ENCODE measurements around the gene ATG4A. TPM values are rescaled to one million over a fixed set of nuclear protein-coding genes. Genes with fewer than 3 reads are reported as not detected.

The ATG4A gene, protein sequence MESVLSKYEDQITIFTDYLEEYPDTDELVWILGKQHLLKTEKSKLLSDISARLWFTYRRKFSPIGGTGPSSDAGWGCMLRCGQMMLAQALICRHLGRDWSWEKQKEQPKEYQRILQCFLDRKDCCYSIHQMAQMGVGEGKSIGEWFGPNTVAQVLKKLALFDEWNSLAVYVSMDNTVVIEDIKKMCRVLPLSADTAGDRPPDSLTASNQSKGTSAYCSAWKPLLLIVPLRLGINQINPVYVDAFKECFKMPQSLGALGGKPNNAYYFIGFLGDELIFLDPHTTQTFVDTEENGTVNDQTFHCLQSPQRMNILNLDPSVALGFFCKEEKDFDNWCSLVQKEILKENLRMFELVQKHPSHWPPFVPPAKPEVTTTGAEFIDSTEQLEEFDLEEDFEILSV
- total RNA-seq (ENCODE audit: low replicate concordance) = 12.7 and 14.8 TPM in 2 replicates

DNA sequence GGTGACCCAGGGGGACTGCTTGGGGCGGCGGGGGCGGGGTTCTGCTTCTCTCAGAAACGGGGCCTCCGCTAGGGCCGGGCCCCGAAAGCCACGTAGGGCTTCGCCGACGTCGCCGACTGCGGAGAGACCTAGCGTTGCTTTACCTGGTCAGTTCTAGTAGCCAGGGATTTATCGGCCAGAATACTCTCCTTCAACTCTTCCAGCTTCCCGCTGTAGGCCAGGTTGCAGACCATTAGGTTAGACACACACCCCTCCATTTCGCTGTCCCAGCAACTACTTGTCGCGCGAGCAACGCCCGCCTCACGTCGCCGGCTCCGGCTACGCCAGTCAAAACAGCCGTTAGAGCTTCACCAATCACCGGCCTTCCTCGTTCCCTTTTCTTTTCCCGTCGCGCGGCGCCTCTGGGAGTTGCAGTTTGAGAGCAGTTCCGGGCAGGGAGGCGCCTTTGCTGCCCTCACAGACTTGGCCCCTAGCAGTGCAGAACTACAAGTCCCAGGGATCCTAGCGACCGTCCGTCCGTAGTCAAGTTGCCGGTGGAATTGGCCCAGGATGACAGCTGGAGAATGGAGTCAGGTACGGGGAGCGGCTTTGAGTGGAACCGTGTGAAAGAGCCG is at the start of gene ATG4A, which contains the start of gene PSMD10:
Gene ATG4A, plus strand, starts transcription at position 515 of the 614 bp plus-strand sequence. Its CDS starts 49 bp downstream, at position 564.
Gene PSMD10, minus strand, starts transcription at position 279 of the 614 bp plus-strand sequence. Its CDS starts 22 bp downstream, at position 257.
- DNase-seq (ENCODE audit: low read depth) = peak; percentile 93

DNA sequence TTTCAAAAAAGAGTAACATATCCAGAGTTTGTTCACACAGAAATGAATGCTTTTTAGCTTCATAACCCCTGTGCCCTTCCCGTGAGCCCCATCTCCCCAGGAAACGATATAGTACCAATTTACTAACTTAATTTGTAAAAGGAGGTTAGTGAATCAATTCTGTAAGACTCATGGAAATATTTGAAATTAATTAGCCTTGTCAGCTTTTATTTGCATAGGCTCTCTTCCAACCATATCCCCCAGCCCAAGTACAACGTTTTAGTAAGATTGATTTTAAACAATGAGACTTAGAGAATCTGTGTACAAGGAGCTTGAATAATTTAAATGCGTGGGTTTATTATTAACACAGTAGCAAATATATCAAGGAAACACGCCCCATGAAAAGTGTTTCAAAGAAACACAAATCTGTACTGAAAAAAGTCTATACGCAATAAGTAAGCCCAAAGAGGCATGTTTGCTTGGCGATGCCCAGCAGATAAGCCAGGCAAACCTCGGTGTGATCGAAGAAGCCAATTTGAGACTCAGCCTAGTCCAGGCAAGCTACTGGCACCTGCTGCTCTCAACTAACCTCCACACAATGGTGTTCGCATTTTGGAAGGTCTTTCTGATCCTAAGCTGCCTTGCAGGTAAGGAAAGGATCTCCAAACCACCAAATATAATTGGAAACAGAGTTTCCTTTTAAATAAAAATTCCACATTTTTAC is 46.9 kb upstream of the ATG4A start, which contains the start of gene VSIG1:
Gene VSIG1, plus strand, starts transcription at position 512 of the 703 bp plus-strand sequence. Its CDS starts 66 bp downstream, at position 578.
- no peak for DNase-seq (ENCODE audit: low read depth)
- no peak within 1 kb of the TSS for H3K4me3 ChIP-seq (ENCODE audit: low read depth, low read length)
- TF ChIP-seq, protein P1, sequence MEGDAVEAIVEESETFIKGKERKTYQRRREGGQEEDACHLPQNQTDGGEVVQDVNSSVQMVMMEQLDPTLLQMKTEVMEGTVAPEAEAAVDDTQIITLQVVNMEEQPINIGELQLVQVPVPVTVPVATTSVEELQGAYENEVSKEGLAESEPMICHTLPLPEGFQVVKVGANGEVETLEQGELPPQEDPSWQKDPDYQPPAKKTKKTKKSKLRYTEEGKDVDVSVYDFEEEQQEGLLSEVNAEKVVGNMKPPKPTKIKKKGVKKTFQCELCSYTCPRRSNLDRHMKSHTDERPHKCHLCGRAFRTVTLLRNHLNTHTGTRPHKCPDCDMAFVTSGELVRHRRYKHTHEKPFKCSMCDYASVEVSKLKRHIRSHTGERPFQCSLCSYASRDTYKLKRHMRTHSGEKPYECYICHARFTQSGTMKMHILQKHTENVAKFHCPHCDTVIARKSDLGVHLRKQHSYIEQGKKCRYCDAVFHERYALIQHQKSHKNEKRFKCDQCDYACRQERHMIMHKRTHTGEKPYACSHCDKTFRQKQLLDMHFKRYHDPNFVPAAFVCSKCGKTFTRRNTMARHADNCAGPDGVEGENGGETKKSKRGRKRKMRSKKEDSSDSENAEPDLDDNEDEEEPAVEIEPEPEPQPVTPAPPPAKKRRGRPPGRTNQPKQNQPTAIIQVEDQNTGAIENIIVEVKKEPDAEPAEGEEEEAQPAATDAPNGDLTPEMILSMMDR (IDR thresholded peaks at IDR 0.05; ENCODE audit: insufficient read depth, low read length) = no peak

More for the DNA sequence above, at the start of gene ATG4A, which contains the start of gene PSMD10:
- TF ChIP-seq, protein P1 (IDR thresholded peaks at IDR 0.05; ENCODE audit: insufficient read depth, low read length) = no peak
- peak within 1 kb of the TSS; percentile 77 for H3K4me3 ChIP-seq (ENCODE audit: low read depth, low read length)

DNA sequence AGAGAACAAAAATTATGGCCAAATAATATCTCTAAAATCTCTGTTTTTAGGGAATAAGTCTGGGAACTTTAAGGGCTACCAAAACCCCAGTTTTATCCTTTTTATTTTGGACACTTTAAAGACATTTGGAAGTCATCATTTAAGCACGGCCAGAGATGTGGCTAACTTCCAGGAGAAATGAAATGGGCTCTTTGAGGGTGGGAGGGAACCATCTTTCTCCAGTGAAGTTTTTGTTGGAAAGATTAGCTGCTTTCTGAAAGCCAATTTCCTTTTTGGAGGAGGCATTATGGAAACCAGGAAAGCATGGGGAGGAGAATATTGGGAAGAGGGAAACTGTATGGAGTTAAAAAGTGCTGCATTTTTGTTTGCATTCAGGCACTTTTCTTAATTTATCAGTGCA is 41.9 kb upstream of the ATG4A start:
- H3K4me3 ChIP-seq (ENCODE audit: low read depth, low read length) = no peak overlapping the region
- DNase-seq (ENCODE audit: low read depth) = peak; percentile 41
- TF ChIP-seq, protein P1 (IDR thresholded peaks at IDR 0.05; ENCODE audit: insufficient read depth, low read length) = no peak

DNA sequence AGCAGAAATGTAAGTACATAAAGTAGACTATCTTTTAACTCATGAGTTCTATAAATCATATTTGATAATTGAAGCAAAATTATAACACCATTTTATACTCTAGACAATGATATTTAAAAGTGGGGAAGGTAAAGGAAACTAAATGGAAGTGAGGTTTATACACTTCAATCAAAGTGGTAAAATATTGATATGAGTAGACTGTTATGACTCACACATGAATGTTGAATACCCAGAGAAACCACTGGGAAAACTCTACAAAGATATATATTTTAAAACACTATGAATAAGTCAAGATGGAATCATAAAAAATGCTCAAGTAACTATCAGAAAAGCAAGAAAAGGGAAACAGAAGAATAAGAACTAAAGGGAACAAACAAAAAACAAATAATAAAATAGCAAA is 38.4 kb upstream of the ATG4A start:
- no peak for DNase-seq (ENCODE audit: low read depth)
- TF ChIP-seq, protein P1 (IDR thresholded peaks at IDR 0.05; ENCODE audit: insufficient read depth, low read length) = no peak
- H3K4me3 ChIP-seq (ENCODE audit: low read depth, low read length) = no peak overlapping the region

DNA sequence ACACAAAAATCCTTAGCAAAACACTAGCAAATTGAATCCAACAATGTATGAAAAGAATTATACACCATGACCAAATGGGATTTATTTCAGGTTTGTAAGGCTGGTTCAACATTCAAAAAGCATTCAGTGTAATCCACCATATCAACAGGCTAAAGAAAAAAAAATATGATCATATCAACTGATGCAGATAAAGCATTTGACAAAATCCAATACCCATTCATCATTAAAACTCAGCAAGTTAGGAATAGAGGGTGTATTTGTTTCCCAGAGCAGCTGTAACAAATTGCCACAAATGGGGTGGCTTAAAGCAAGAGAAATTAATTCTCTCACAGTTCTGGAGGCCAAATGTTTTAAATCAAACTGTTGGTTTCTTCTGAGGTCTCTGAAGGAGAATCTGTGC is 36.0 kb upstream of the ATG4A start:
- DNase-seq (ENCODE audit: low read depth) = no peak
- TF ChIP-seq, protein P1 (IDR thresholded peaks at IDR 0.05; ENCODE audit: insufficient read depth, low read length) = no peak
- no peak overlapping the region for H3K4me3 ChIP-seq (ENCODE audit: low read depth, low read length)

DNA sequence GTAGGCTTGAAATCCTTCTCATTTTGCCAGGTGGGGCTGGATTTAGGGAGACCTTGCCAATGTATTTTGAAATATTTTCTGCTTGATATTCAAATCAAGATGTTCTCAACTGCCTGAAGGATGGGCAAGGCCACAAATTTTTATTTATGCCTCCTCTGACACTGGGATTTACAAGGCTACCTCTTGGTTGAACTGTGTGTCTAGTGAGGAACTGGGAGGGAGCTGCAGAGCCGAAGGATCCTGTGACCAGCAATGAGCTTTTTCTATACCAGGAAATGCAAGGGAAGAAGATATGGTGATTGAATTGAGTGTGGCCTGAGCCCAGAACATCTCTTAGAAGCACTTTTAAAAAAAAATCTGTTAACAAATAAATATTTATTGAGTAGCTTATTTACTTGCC is 31.8 kb upstream of the ATG4A start:
- DNase-seq (ENCODE audit: low read depth) = no peak
- no peak overlapping the region for H3K4me3 ChIP-seq (ENCODE audit: low read depth, low read length)
- TF ChIP-seq, protein P1 (IDR thresholded peaks at IDR 0.05; ENCODE audit: insufficient read depth, low read length) = no peak
